ENCODE measurements around the gene IDS.

IDS gene

DNA sequence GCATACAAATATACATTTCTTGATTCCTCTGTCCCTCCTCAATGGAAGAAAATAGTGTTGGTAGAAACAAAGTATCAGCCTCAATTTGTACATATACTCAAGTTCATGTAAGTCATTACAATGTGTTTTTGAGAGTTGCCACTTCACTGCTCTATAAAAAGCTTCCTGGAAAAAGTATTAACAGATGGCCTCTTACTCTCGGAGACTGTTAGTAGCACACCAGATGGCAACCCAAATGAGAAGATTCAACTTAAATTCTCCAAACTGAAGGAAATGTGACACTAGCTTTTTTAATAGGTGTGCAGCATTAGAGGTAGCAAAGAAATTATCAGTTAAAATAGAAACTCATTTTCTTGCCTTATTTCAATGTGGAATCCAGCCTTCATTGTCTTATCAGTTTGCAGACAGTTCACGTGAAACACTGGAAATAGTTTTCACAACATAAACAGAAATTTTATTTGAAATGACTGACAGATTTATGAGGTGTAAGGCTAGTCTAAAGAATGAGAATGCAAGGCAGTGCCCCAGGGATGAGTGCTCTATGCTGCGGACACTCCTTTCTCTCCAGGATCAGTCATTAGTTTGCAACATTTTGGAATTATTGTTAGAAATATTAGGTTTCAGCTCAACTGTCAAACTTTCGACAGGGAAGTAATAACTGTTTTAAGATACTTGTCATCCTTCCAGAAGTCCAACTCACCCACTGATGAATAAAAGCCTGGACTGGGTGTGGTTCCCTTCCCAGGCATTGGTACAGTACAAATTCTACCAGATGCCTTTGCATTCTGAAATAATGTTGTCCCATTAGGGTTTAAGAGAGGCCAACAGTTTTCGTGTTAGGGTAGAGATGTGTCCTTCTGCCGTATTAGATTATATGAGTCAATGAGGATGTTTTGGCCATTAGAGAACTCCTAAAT is 50.9 kb downstream of the IDS start:
- Histone ChIP-seq H3K9ac (ENCODE audit: low read length) (no peak overlapping the region), H4K20me1 (ENCODE audit: insufficient read depth, low read length) (no peaks in the 10 kb centered on the region), H3K4me1 (ENCODE audit: low read length) (no peaks in the 10 kb centered on the region), H3K4me2 (ENCODE audit: low read depth, low read length) (no peak overlapping the region), H3K36me3 (replicated peaks; ENCODE audit: insufficient read depth, low read length) (no peaks in the 10 kb centered on the region), H3F3A (ENCODE audit: insufficient read depth, low read length) (no peaks in the 10 kb centered on the region), H3K4me3 (ENCODE audit: low read length) (no peak overlapping the region), H3K79me2 (ENCODE audit: low read length) (no peaks in the 10 kb centered on the region), H3K9me2 (replicated peaks; ENCODE audit: insufficient read depth, low read length) (no peaks in the 10 kb centered on the region), H3K27me3 (replicated peaks; ENCODE audit: insufficient read depth, low read length) (no peaks in the 10 kb centered on the region), H2AFZ (ENCODE audit: low read length) (no peak overlapping the region), H3K27ac (ENCODE audit: low read length) (no peak overlapping the region), H3K9me3 (replicated peaks; ENCODE audit: insufficient read depth, low read length) (no peaks in the 10 kb centered on the region)
- TF ChIP-seq, protein P1, sequence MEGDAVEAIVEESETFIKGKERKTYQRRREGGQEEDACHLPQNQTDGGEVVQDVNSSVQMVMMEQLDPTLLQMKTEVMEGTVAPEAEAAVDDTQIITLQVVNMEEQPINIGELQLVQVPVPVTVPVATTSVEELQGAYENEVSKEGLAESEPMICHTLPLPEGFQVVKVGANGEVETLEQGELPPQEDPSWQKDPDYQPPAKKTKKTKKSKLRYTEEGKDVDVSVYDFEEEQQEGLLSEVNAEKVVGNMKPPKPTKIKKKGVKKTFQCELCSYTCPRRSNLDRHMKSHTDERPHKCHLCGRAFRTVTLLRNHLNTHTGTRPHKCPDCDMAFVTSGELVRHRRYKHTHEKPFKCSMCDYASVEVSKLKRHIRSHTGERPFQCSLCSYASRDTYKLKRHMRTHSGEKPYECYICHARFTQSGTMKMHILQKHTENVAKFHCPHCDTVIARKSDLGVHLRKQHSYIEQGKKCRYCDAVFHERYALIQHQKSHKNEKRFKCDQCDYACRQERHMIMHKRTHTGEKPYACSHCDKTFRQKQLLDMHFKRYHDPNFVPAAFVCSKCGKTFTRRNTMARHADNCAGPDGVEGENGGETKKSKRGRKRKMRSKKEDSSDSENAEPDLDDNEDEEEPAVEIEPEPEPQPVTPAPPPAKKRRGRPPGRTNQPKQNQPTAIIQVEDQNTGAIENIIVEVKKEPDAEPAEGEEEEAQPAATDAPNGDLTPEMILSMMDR (IDR thresholded peaks at IDR 0.05; ENCODE audit: low read length), result no peak
- no peak for DNase-seq

DNA sequence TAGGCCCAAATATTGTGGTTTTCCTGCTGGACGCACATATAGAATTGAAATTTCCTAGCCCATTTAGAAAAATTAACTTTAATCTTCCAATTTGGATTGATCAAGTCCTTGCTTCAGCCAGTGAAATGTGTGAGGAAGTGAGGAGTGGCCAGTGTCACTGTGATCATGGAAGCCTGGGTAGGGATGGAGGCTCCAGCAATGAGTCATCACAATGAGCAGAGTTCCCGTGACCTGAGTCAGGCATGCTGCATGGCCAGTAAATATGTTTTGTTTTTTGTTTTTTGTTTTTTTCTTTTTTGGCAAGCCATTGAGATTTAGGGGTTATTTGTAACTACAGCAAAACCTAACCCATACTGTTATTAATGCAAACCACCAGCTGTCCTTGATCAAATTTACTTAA is 52.1 kb downstream of the IDS start:
- Histone ChIP-seq H3K9ac (ENCODE audit: low read length) (no peak overlapping the region), H3F3A (ENCODE audit: insufficient read depth, low read length) (no peaks in the 10 kb centered on the region), H3K9me3 (replicated peaks; ENCODE audit: insufficient read depth, low read length) (no peaks in the 10 kb centered on the region), H3K4me1 (ENCODE audit: low read length) (no peaks in the 10 kb centered on the region), H3K79me2 (ENCODE audit: low read length) (no peaks in the 10 kb centered on the region), H3K4me2 (ENCODE audit: low read depth, low read length) (no peak overlapping the region), H2AFZ (ENCODE audit: low read length) (no peak overlapping the region), H4K20me1 (ENCODE audit: insufficient read depth, low read length) (no peaks in the 10 kb centered on the region), H3K27ac (ENCODE audit: low read length) (no peak overlapping the region), H3K27me3 (replicated peaks; ENCODE audit: insufficient read depth, low read length) (no peaks in the 10 kb centered on the region), H3K4me3 (ENCODE audit: low read length) (no peak overlapping the region), H3K9me2 (replicated peaks; ENCODE audit: insufficient read depth, low read length) (no peaks in the 10 kb centered on the region), H3K36me3 (replicated peaks; ENCODE audit: insufficient read depth, low read length) (no peaks in the 10 kb centered on the region)
- TF ChIP-seq, protein P1 (IDR thresholded peaks at IDR 0.05; ENCODE audit: low read length), result no peak
- TF ChIP-seq EZH2 (optimal IDR thresholded peaks at IDR 0.05; ENCODE audit: low read depth, low read length), result no peak
- no peak for TF ChIP-seq EZH2phosphoT487 (IDR thresholded peaks at IDR 0.05; ENCODE audit: low read length)
- no peak for DNase-seq

- no peak overlapping the region for H3K9ac ChIP-seq (ENCODE audit: low read length)
- no peak overlapping the region for H2AFZ ChIP-seq (ENCODE audit: low read length)
- no peak overlapping the region for H3K4me3 ChIP-seq (ENCODE audit: low read length)
- H3K4me2 ChIP-seq (ENCODE audit: low read depth, low read length), result no peak overlapping the region
- no peaks in the 10 kb centered on the region for H3K27me3 ChIP-seq (replicated peaks; ENCODE audit: insufficient read depth, low read length)
- no peaks in the 10 kb centered on the region for H3K79me2 ChIP-seq (ENCODE audit: low read length)
- H3K9me2 ChIP-seq (replicated peaks; ENCODE audit: insufficient read depth, low read length), result no peaks in the 10 kb centered on the region
- TF ChIP-seq EZH2 (optimal IDR thresholded peaks at IDR 0.05; ENCODE audit: low read depth, low read length), result no peak
- TF ChIP-seq EZH2phosphoT487 (IDR thresholded peaks at IDR 0.05; ENCODE audit: low read length), result no peak
- TF ChIP-seq, protein P1 (IDR thresholded peaks at IDR 0.05; ENCODE audit: low read length), result no peak
- H3K4me1 ChIP-seq (ENCODE audit: low read length), result no peaks in the 10 kb centered on the region
- H3K36me3 ChIP-seq (replicated peaks; ENCODE audit: insufficient read depth, low read length), result no peaks in the 10 kb centered on the region
- H3K27ac ChIP-seq (ENCODE audit: low read length), result no peak overlapping the region
- no peaks in the 10 kb centered on the region for H3F3A ChIP-seq (ENCODE audit: insufficient read depth, low read length)
- DNase-seq, result no peak
- H3K9me3 ChIP-seq (replicated peaks; ENCODE audit: insufficient read depth, low read length), result no peaks in the 10 kb centered on the region
- H4K20me1 ChIP-seq (ENCODE audit: insufficient read depth, low read length), result no peaks in the 10 kb centered on the region
These were observed 71.7 kb downstream of the IDS start for GRCh38 chrX:149433451-149433850.
